Measurements from ENCODE around the gene SLC22A23.

SLC22A23 gene

GRCh38 chr6:3228771-3229565 is 227.9 kb downstream of the SLC22A23 start:
- DNase-seq (ENCODE audit: low spot score), result peak; percentile 84

- peak; percentile 93 for DNase-seq (ENCODE audit: low spot score)
These were observed 228.7 kb downstream of the SLC22A23 start for GRCh38 chr6:3228046-3228671.

GRCh38 chr6:3227363-3228045 is 229.3 kb downstream of the SLC22A23 start, which contains the start of gene TUBB2B:
TSS of gene TUBB2B (minus strand) at chr6:3227653. CDS start at chr6:3227543, 110 bp downstream.
- DNase-seq (ENCODE audit: low spot score), result peak; percentile 93

DNA sequence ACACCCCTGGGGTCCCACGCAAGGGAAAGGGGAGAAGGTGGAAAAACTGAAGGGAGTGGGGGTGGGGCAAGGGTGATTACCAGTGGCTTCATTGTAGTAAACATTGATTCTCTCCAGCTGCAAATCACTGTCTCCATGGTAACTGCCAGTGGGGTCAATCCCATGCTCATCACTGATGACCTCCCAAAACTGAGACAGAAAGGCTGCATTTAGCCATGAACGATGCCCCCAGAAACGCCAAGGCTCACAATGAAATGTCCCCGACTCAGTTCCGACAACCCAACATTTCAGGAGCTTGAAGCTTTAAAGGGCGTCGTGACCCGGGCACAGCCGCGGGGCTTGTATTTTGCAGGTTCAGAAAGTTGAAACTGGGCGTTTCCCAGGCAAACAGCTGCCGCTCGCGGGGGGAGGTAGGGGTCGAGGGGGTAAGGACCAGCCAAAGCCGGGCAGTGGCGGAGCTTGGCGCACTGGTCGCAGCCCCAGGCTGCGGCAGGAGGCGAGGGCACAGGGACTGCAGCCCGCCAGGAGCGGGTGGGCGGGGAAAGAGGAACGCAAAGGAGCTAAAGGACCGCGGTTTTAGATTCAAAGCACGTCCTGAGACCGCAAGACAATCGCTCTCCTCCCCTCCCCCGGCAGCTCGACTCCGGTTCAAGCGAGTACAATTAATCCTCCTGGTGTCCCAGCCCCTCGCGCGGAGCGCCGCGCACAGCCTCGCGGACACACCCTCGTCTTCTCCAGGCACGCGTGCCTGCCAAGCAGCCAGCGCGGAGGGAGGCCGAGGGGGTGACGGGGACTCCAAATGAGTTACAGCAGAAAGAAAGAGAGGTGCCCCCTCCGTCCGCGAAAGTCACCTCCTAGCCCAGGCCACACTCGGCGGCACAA is 230.1 kb downstream of the SLC22A23 start:
- peak; percentile 50 for DNase-seq (ENCODE audit: low spot score)

DNA sequence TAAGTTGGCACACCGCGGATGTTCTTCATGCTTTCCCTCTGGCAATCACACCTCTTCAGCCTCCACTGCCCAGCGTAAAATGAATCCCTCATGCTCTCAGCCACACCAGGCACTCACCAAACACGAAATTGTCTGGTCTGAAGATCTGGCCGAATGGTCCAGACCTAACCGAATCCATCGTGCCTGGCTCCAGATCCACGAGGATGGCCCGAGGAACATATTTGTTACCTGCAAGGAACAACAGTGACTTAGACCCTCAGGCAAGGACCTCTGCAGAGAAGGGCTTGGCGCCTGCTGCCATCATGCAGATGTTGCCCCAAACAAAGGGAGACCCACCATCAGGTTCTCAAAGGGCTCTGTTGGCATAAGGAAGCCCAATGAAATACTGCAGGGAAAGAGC is 230.8 kb downstream of the SLC22A23 start:
- DNase-seq (ENCODE audit: low spot score), result no peak

GRCh38 chr6:3222506-3223038 is 234.3 kb downstream of the SLC22A23 start:
- no peak for DNase-seq (ENCODE audit: low spot score)

- DNase-seq (ENCODE audit: low spot score), result no peak
These were observed 235.3 kb downstream of the SLC22A23 start for GRCh38 chr6:3221578-3221977.

DNA sequence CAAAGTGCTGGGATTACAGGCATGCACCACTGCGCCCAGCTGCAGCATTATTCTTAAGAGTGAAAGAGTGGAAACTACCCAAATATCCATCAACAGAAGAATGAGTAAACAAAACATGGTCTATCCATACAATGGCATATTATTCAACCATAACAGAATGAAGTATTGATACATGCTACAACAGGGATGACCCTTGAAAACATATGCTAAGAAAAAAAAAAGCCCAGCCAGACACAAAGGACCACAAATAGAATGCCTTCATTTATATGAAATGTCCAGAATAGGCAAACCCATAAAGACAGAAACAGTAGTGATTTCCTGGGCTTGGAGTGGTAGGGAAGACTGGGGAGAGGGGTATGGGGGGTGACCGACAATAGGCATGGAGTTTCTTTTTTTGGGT is 236.5 kb downstream of the SLC22A23 start:
- no peak for DNase-seq (ENCODE audit: low spot score)
